ENCODE results near the gene GBP3.
A peak's percentile ranks its signal among the peaks of the same experiment; 100 is the strongest.
"Not testable (repeated sequence)": the region's sequence is repeated elsewhere in the genome, so short reads cannot be mapped to it uniquely, and the experiment has no call there.

Gene GBP3

GRCh38 chr1:88974616-88975172 lies 48.0 kb downstream of the GBP3 start:
- H3K9me3 ChIP-seq (ENCODE audit: control insufficient read depth, low read length); H3K27me3 ChIP-seq (replicated peaks; ENCODE audit: control insufficient read depth, insufficient read depth, low read length); H3K9ac ChIP-seq (ENCODE audit: low read length); H3K4me1 ChIP-seq (ENCODE audit: control insufficient read depth, insufficient read depth, low read length); H3K4me3 ChIP-seq (ENCODE audit: low read length); DNase-seq (ENCODE audit: low read depth): not testable (repeated sequence)
- peaks cover 20% of the 10 kb centered on the region for H3K36me3 ChIP-seq (ENCODE audit: control insufficient read depth, insufficient read depth, low read length, severe bottlenecking)

DNA sequence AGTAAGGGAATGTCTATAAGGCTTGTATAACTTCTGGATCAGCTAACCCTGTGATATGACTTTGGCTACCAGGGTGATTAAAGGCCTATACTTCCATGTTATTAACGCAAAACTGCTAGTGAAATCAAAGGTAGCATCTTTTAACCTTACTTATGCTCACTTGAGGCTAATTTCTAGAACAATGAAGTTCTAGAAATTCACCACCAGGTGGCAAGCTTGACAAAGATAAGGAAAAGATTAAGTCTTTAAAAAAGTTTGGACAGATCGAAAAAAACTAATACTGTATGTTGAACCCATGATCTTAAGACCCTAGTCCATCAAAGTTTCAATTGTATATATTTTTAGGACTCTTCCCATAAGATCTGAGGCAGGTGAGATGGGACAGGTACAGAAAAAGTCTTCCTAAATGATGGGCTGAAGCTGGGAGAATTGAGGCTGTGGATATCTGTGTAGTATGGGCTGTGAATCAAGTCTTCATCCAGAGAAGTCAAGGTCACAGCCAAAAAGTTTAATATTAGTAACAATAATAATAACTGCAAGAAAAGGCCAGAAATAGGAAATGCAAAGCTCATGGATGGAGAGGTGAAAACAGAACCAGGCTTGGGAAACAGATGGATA lies 49.0 kb downstream of the GBP3 start:
- H3K9me3 ChIP-seq (ENCODE audit: control insufficient read depth, low read length) = no peaks in the 10 kb centered on the region
- peak; percentile 72 for DNase-seq (ENCODE audit: low read depth)

GRCh38 chr1:88961647-88962275 lies 60.9 kb downstream of the GBP3 start:
- Histone ChIP-seq H3K4me1 (ENCODE audit: control insufficient read depth, insufficient read depth, low read length) (no peaks in the 10 kb centered on the region), H3K9ac (ENCODE audit: low read length) (no peak overlapping the region), H3K36me3 (ENCODE audit: control insufficient read depth, insufficient read depth, low read length, severe bottlenecking) (peaks cover 92% of the 10 kb centered on the region), H3K9me3 (ENCODE audit: control insufficient read depth, low read length) (no peaks in the 10 kb centered on the region), H3K27me3 (replicated peaks; ENCODE audit: control insufficient read depth, insufficient read depth, low read length) (no peaks in the 10 kb centered on the region), H3K4me3 (ENCODE audit: low read length) (no peak overlapping the region)
- DNase-seq (ENCODE audit: low read depth) = no peak

More for the DNA sequence above, 49.0 kb downstream of the GBP3 start:
- no peaks in the 10 kb centered on the region for H3K4me1 ChIP-seq (ENCODE audit: control insufficient read depth, insufficient read depth, low read length)
- no peak overlapping the region for H3K4me3 ChIP-seq (ENCODE audit: low read length)
- peaks cover 23% of the 10 kb centered on the region for H3K36me3 ChIP-seq (ENCODE audit: control insufficient read depth, insufficient read depth, low read length, severe bottlenecking)
- no peaks in the 10 kb centered on the region for H3K27me3 ChIP-seq (replicated peaks; ENCODE audit: control insufficient read depth, insufficient read depth, low read length)
- H3K9ac ChIP-seq (ENCODE audit: low read length) = no peak overlapping the region

GRCh38 chr1:88961081-88961480 lies 61.6 kb downstream of the GBP3 start:
- H3K4me1 ChIP-seq (ENCODE audit: control insufficient read depth, insufficient read depth, low read length) = no peaks in the 10 kb centered on the region
- no peaks in the 10 kb centered on the region for H3K9me3 ChIP-seq (ENCODE audit: control insufficient read depth, low read length)
- peaks cover 92% of the 10 kb centered on the region for H3K36me3 ChIP-seq (ENCODE audit: control insufficient read depth, insufficient read depth, low read length, severe bottlenecking)
- DNase-seq (ENCODE audit: low read depth) = no peak
- H3K9ac ChIP-seq (ENCODE audit: low read length) = no peak overlapping the region
- H3K4me3 ChIP-seq (ENCODE audit: low read length) = no peak overlapping the region
- no peaks in the 10 kb centered on the region for H3K27me3 ChIP-seq (replicated peaks; ENCODE audit: control insufficient read depth, insufficient read depth, low read length)
